HG03575 (cell line): ENCODE results near the gene ZCCHC10.
A peak's percentile ranks its signal among the peaks of the same experiment; 100 is the strongest.
"Not testable (repeated sequence)": the region's sequence is repeated elsewhere in the genome, so short reads cannot be mapped to it uniquely, and the experiment has no call there.

ENCODE experiments used
- ATAC-seq: cut with Tn5 transposase; IDR thresholded peaks from one replicate; pipeline ENCODE4 v1.9.1; 2021; ENCODE audit not compliant: unreplicated experiment, insufficient number of reproducible peaks, low FRiP score; ENCODE audit errors: extremely low read depth

The ZCCHC10 gene

GRCh38 chr5:132987531-132988408 lies 38.6 kb downstream of the ZCCHC10 start:
- no peak for ATAC-seq

- ATAC-seq, result not testable (repeated sequence)
Measured at GRCh38 chr5:132982971-132983370, 43.4 kb downstream of the ZCCHC10 start.

- ATAC-seq, result no peak
Measured at GRCh38 chr5:132981288-132981687, 45.1 kb downstream of the ZCCHC10 start.

- no peak for ATAC-seq
Measured at GRCh38 chr5:132979976-132980375, 46.4 kb downstream of the ZCCHC10 start.

DNA sequence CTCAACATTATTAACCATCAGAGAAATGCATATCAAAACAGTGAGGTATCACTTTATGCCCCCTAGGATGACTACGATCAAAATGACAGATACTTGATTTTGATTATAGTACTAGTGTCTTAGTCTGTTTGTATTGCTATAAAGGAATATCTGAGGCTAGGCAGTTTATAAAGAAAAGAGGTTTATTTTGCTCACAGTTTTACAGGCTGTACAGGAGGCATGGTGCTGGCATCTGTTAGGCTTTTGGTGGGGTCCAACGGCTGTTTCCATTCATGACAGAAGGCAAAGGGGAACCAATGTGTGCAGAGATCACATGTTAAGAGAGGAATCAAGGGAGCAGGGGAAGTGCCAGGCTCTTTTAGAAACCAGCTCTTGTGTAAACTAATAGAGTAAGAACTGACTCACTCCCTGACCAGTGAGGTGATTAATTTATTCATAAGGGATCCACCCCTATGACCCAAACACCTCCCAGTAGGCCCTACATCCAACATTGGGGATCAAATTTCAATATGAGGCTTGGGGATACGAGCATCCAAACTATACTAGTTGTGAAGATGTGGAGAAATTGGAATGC lies 46.9 kb downstream of the ZCCHC10 start:
- no peak for ATAC-seq

DNA sequence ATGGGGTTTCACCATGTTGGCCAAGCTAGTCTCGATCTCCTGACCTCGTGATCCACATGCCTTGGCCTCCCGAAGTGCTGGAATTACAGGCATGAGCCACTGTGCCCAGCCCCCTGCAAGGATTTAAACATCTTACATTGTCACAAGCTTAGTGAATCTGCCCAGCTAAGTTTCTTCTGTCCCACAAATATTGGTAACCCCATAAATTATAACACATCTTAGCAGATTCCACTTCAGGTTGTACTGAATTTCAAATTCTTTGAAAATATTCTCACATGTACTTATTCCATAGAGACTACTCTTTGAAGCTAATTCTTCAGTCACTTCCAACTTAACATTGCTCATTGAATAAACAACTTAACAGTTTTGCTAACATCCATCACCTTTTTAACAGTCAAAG lies 49.5 kb downstream of the ZCCHC10 start:
- ATAC-seq, result no peak

GRCh38 chr5:132972436-132972828 lies 53.9 kb downstream of the ZCCHC10 start:
- not testable (repeated sequence) for ATAC-seq

DNA sequence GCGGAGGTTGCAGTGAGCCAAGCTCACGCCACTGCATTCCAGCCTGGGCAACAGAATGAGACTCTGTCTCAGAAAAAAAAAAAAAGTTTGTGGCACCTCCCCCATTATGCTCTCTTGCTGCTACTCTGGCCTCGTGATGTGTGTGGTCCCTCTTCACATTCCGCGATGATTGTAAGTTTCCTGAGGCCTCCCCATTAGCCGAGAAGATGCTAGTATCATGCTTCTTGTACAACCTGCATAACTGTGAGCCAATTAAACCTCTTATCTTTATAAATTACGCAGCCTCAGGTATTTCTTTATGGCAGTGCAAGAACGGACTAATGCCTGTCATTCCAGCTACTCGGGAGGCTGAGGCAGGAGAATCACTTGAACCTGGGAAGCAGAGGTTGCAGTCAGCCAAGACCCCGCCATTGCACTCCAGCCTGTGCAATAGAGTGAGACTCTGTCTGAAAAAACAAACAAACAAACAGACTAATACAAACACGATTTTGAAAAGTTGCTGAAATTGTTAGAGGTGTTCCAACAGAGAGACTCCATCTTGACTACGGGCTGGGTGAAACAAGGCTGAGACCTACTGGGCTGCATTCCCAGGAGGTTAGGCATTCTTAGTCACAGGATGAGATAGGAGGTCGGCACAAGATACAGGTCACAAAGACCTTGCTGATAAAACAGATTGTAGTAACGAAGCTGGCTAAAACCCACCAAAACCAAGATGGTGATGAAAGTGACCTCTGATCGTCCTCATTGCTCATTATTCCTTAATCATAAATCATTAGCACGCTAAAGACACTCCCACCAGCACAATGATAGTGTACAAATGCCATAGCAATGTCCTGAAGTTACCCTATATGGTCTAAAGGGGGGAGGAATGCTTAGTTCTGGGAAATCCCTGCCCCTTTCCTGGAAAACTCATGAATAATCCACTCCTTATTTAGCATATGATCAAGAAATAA lies 54.6 kb downstream of the ZCCHC10 start:
- ATAC-seq, result no peak

DNA sequence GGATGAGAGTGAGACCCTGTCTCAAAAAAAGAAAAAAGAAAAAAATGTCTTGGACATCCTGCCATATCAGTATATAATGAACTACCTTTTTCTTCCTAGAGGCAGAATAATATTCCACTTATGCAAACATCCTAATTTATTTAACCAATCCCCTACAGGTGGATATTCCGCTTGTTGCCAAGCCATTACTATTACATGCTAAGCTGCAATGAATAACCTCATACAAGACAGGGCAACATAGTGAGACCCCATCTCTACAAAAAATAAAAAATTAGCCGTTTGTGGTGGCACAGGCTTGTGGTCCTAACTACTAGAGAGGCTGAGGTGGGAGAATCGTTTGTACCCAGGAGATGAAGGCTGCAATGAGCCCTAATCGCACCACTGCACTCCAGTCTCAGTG lies 61.2 kb downstream of the ZCCHC10 start:
- no peak for ATAC-seq

DNA sequence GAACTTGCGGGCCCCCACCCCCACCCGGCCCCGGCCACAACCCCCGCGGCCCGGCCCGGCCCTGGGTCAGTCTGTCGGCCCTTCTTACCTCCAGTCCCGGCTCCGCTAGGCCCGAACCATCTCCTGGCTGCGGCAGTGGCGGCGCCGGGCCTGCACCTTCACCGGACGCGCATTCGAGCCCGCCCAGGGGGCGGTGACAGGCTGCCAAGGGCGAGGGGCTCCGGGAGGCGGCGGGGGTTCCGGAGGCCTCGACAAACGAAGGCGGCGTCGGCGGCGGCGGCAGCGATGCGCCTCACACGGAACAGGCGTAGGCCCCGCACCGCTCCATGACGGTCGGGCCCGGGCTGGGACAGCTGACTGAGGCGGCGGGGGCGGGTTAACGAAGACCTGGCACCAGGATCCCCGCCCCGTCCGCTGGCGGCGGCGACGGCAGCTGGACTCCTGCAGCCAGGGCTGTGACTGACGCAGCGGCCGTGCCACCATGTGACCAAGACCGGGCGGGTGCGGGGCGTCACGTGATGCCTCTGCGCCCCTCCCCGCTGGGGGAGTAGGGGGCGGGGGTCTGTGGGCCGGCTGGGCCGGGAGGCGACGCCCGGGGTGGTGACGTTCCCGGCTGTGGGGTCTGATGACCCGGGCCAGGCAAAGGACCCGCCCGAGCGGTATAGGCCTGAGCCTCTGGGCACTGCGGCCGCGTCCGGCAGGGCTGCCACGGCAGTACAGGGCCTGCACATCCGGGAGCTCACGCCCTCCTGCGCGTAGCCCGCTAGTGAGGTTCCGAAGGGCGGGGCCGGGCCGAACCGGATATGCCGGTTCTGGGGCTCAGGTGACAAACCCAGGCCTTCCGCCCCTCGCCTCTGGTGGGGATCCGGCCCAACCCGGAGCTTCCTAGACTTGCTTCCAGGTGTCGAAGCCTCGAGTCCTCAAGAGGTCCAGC lies 62.9 kb downstream of the ZCCHC10 start, which contains the start of gene AFF4:
AFF4 (minus strand) TSS at position 464 of the 934 bp plus-strand sequence. CDS start 26,445 bp downstream, outside the sequence.
- ATAC-seq, result peak; percentile 75

DNA sequence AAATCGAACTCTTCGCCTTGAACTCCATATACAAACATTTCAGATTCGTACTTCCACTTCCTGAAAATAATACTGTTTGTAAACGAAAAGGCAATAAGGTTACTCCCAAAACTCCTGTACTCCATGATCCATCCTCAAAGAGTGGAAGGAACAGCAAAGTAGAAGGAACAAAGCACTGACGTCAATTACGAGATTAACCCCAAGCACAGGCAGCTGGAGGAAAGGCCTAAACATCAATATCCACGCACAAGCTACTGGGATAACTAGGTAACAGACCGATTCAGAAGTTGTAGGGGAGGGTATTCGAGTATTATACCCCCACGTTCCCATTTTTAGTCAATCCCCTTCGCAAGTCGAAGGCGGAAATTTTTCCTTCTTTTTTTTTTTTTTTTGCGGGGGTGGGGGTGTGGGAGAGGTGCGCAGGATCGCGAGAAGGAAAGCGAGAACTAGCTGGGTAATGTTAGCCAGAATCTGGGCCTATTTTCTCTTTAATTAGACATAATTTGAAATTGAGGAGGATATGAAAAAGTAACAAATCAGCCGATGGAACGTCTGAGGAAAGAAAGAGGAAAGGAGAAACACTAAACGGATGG lies 63.8 kb downstream of the ZCCHC10 start:
- ATAC-seq, result no peak

DNA sequence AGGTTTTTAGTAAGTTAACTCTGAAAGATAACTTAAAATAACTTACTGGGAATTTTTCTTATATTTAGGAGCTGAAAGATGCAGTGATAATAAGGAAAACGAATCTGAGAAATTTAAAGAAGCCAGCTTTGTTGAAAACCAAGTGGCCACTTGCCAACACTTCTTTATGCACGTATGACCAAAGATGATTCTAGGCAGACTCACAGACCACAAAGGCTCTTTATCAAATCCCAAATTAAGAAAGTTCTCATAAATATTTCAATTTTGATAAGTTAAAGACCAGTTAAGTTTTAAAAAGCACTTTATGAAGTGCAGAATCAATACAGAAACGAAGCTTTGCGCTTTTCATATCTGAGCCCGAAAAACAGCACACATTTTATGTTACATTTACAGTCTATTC lies 64.5 kb downstream of the ZCCHC10 start:
- no peak for ATAC-seq

GRCh38 chr5:132961123-132961815 lies 65.1 kb downstream of the ZCCHC10 start:
- not testable (repeated sequence) for ATAC-seq

- ATAC-seq, result not testable (repeated sequence)
Measured at GRCh38 chr5:132956166-132956799, 70.1 kb downstream of the ZCCHC10 start.

GRCh38 chr5:132953710-132954109 lies 72.6 kb downstream of the ZCCHC10 start:
- ATAC-seq, result no peak

DNA sequence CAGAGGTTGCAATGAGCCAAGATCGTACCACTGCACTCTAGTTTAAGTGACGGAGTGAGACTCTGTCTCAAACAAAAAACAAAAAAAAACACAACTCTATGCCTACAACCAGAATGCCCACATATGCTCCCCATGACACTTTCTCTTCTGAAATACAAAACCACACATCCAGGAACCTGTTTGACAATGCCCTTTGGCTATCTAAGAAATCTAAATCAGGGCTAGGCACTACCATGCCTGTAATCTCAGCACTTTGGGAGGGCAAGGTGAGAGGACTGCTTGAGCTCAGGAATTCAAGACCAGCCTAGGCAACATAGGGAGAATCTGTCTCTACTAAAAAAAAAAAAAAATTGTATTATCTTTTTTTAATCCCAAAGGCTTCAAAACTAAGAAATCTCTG lies 73.5 kb downstream of the ZCCHC10 start:
- no peak for ATAC-seq

- no peak for ATAC-seq
Measured at GRCh38 chr5:132951897-132952296, 74.5 kb downstream of the ZCCHC10 start.
